LNCAP (cell line): ENCODE data around the gene EBF3.

Source experiments
- CTCF ChIP-seq: fragments of 450-650 bp; IDR thresholded peaks from 2 replicates; pipeline ENCODE4 v1.5.1; 2017; ENCODE audit warnings: mild to moderate bottlenecking

Gene EBF3

GRCh38 chr10:130003166-130003565, 39.1 kb upstream of the EBF3 start:
- TF ChIP-seq CTCF, result no peak

GRCh38 chr10:130002606-130003005, 38.5 kb upstream of the EBF3 start:
- TF ChIP-seq CTCF, result no peak

GRCh38 chr10:130000918-130001317, 36.8 kb upstream of the EBF3 start:
- no peak for TF ChIP-seq CTCF

DNA sequence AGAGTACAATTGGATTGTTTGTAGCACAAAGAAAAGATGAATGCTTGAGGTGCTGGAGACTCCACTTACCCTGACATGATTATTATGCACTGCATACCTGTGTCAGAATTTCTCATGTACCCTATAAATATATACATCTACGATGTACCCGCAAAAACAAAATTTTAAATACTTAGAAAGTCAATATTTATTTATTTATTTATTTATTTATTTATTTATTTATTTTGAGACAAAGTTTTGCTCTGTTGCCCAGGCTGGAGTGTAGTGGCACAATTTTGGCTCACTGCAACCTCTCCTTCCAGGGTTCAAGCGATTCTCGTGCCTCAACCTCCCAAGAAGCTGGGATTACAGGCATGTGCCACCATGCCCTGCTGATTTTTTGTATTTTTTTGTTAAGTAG, 35.1 kb upstream of the EBF3 start:
- no peak for TF ChIP-seq CTCF

DNA sequence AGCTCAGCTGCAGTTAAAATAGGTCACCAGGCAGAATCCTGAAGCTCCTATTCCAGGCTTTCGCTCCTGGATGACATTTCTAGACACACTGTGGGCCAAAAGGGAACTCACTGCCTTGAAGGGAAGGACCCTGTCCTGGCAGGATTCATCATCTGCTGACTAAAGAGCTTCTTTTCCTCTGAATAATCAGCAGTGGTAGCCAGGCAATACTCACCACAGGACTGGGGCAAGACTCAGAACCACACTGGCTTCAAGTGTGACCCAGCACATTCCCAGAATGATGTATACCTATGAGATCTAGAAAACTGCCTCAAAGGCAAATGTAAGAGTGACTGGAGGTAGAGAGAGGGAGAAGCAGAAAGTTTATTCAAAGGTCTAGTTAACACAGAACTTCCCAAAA, 29.5 kb upstream of the EBF3 start:
- TF ChIP-seq CTCF, result no peak

DNA sequence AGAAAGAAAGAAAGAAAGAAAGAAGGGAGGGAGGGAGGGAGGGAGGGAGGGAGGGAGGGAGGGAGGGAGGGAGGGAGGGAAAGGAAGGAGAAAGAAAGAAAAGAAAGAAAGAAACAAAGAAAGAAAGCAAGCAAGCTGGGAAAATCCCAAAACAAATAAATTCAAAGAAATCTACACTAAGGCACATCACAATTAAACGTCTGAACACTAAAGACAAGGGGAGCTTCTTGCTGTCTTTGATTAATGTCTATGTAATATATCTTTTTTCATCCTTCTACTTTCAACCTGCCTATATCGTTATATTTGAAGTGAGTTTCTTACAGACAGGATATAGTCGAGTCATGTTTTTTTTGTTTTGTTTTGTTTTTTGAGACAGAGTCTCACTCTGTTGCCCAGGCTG, 28.3 kb upstream of the EBF3 start:
- TF ChIP-seq CTCF, result no peak

GRCh38 chr10:129982825-129983224, 18.8 kb upstream of the EBF3 start:
- no peak for TF ChIP-seq CTCF

GRCh38 chr10:129978980-129979379, 14.9 kb upstream of the EBF3 start:
- TF ChIP-seq CTCF, result no peak
